ENCODE results near the gene MTHFS.

GRCh38 chr15:79804838-79805237 lies 92.0 kb downstream of the MTHFS start:
- TF ChIP-seq CTCF (conservative IDR thresholded peaks at IDR 0.05) (no peak), EZH2 (IDR thresholded peaks at IDR 0.05; ENCODE audit: low read depth) (no peak)

Measured in PC-9 (cell line).